HG03457 (cell line): ENCODE results near the gene CLEC7A.

ENCODE experiments used
- ATAC-seq: cut with Tn5 transposase; IDR thresholded peaks from one replicate; pipeline ENCODE4 v1.9.1; 2021; ENCODE audit warnings: moderate number of reproducible peaks; ENCODE audit not compliant: unreplicated experiment

CLEC7A gene

DNA sequence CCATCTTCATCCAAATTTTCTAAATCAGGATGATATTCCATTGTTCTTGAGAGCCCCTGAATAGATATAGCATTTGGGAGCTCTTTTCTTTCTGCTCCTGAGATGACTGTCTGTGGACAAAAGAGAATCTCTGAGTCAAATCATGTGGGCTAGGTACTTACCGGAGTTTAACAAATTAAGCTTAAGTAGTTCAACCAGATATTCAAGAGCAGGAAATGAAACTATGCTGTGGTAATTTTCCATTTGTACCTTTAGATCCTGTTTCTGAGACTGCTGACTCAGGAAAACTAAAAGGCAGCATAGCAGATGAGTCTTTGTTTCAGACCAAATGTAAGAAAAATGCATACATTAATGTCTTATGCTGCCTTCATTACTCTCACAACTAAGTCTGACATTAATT is at the start of gene CLEC7A:
CLEC7A (minus strand) TSS at position 158 of the 400 bp plus-strand sequence; CDS start at position 41, 117 bp downstream.
- peak; percentile 72 for ATAC-seq

DNA sequence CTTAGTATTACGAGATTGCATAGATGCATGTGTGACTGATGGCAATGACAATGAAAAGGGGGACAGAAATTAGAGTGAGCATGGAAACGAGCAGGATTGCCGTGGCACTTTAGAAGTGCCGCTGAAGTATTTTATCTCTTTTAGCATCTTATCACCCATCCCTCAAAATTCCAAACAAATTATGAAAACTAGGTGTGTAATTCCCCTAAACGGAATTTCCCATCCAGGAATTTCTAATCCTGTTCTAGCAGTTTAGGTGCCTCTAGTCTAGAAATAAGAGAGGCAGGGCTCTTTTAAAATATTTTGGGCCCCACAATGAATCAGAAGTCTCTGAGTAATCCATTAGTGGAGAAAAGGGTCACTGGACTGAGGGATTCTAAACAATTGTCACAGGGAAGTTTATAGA is 49.8 kb upstream of the CLEC7A start:
- ATAC-seq: no peak

DNA sequence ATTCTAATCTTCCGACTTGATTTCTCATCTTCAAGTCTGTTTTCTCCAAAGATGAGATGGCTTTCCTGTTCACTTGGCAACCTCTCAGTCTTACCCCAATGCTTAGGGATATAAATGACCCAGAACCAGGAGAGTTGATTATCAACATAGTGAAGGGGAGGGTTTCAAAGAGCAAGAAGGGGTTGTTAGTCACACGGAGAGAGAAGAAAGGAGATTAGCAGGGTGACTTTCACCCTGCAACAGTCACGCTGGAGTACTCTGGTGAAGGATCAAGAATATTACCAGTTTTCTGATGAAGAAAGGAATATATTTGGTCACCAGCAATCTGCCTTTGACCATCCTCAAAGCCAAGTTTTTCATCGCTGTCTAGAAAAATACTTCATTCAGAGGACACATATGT is 48.8 kb upstream of the CLEC7A start, which contains the start of gene TMEM52B:
TMEM52B (plus strand) TSS at position 212 of the 400 bp plus-strand sequence. CDS start 543 bp downstream, outside the sequence.
- ATAC-seq: no peak

DNA sequence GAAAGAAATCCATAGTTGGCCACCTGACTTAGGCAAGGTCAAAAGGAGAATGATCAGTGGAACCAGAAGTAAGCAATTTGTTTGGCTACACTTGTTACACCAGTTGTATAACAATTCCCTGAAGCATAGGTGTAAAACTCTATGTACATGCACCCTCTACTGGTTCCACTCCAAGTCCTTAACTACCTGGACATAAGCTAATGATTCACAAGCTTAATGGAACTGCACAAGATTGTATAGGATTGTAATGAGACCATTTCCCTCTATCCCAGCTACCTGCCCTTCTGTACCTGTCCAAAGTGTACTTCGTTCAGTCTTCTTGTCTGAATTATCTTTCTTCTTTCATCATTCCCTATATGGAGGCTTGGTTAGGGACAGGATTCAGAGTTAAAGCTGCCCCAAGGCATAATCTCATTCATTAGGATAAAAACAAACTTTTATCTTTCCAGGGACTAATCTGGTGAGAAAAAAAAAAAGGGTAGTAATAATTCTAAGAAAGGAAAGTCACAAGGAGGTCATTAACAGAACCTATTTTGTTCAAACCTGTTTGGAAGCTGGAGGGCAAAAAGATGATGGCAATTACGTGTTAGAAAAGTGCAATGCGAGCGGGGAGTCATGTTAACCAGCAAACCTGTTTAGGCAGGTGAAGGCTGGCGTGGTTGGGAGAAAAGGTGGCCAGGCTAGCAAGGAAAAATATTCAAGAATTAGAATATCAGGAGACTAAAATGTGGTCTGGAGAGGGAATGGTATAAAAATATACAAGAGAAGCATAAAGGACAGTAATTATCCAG is 46.0 kb upstream of the CLEC7A start:
- ATAC-seq: no peak

DNA sequence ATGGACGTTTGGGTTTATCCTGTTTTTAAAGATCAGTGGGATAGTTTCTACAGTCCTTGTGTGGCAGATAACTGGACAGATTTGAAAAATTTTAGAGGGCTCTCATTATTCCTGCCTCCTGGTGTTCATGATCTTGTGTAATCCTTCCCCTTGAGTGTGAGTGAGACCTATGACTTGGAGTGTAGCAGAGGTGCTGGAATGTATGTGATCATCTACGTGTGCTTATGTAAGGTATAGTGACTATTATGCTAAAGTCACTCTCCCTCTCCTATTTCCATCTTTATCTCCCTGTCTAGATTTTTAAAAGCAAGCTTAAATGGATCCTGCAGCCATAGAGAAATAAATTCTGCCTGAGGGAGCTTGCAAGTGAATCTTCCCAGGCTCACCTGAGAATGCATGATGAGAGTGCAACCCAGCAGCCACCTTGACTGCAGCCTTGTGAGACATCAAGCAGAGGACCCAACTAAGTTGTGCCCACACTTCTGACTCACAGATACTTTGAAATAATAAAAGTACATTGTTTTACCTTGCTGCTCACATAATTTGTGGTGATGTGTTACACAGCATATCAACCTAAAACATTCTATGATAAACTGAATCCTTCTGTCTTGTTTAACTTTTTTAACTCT is 45.1 kb upstream of the CLEC7A start:
- ATAC-seq: no peak

DNA sequence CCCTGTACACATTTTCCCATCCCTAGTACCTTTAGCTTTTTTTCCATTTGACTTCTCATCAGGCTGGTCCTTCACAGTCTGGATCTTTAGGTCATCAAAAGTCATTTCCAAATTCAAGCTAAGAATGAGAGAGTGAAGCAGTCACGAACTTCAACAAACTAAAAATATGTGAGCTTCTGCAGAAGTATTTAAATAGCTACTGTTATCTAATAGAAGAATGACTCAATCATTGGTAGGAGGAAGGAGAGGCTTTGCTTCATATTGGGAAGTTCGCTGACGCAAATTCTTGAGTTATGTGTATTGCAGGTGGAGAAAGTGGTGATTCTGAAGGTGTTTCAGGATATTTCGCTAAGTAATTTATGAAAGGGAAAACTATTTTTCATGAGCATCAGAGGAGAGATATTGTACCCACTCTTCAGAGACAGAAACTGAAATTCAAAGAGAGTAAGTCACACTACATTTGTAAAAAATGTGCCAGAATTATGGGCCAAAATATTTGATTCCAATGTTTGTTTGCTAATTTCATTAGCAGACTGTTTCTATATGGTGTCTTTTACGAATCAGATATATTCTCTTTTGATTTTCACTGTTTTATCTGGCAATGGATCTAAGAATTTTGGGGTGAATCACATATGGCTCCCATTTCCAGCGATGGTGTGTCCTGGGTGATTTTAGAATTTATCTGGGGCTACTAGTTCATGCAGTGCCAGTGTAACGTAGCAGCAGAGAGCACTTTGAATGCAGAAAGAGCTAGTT is 42.2 kb upstream of the CLEC7A start, which contains the start of gene OLR1:
OLR1 (minus strand) TSS at position 160 of the 756 bp plus-strand sequence; CDS start at position 105, 55 bp downstream.
- no peak for ATAC-seq

DNA sequence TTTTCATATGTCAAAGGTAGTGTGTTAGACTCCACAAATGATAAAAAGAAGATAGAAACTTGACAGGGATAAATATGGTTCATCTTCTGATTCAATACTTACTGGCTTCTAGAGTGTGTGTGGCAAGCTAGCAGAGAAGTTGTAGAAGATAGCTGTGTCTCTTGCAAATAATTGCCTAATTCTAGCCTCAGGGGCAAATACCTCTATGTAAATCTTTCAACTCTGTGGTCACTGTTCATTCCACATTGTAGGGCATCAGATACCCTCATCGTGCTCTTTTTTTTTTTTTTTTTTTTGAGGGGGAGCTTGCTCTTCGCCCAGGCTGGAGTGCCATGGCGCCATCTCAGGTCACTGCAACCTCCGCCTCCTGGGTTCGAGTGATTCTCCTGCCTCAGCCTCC is 40.2 kb upstream of the CLEC7A start:
- ATAC-seq: no peak

DNA sequence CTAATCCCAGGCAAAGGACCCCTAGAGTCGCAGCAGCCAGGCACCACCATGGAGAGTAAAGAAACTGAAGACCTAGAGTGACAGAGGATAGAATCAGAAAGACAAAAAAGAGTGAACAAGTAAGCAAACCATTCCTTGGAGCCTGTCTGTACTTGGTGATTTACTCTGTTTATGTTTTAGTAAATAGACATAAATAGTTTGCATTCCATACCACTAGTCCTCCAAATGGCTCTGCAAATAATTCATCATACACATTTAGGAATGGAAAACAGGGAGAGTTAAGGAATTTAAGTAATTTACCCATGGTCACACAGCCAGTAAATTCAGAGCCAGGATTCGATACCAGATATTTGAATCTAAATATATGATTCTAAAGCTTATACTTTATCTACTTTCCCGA is 39.1 kb upstream of the CLEC7A start:
- ATAC-seq: no peak

DNA sequence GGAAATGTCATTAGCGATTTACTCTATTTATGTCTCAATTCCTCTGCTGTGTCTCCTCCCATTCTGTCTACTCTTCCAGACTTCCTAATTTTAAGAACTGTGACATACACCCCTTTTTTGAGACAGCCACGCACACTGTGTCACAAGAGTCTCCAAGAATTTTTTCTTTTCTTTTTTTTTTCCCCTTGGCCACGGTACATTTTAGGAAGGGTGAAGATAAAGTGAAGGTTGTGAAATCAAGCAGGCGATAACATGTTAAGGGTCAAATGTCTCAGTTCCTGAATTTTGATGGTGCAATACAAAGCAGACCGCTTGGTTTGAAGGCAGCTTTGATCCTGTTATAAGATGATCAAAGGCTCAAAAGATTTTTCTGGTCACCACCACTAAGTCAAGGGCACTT is 37.6 kb upstream of the CLEC7A start:
- ATAC-seq: no peak

DNA sequence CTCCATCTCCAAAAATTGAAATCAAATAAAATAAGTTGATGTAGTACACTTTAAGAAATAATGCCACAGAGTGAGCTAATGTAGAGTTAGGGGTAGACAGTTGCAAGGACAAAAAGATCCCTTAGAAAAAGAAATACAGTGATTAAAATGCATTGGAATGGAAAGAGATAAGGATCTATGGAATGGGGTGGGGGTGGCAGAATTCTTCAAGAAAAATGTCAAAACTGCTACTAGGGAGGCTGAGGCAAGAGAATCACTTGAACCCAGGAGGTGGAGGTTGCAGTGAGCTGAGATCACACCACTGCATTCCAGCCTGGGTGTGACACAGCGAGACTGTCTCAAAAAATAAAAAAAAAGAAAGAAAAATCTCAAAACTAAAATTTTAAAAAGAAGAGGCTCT is 35.4 kb upstream of the CLEC7A start:
- no peak for ATAC-seq

DNA sequence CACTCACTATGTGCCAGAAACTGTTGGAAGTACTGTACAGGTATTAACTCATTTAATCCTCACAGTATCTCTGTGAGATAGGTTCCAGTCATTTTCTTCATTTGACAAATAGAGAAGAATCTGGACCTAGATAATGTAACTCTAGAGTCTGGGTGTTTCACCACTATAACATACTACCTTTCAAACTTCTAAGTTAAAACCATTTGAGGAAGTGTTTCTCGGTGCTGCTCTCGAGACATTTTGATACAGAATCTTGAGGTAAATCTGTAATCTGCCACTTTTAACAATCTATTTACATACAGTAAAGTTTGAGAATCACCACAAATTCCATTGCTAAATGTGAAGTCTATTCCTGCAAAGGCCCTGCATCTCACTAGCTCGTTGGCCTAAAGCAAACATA is 33.1 kb upstream of the CLEC7A start:
- ATAC-seq: no peak

DNA sequence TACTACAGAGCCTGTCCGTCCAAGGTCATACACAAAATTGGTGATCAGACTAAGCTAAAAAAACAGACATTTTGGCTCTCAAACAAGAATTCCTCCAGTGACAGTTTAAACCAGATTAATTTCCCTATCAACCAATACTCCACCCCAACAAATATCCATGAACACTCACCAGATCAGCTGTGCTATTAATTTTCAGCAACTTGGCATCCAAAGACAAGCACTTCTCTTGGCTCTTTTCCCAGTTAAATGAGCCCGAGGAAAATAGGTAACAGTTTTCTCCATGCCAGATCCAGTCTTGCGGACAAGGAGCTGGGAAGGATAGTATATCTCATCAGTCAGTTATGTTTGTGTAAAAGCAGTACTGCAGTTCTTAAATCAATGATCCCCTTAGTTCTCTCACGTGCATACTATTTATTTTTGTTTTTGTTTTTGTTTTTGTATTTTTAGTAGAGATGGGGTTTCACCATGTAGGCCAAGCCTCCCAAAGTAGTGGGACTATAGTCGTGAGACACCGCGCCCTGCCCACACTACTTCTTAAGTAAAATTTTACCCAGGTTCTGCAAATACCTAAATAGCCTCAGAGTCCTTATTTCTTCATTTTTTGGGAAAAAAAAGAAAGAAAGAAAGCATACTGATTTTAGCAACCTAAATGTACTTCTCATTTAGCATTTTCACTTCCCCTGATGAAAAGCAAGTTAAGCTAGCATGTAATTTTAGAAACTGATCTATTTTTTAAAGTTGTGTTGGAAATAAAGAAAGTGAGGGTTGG is 30.8 kb upstream of the CLEC7A start:
- ATAC-seq: no peak

DNA sequence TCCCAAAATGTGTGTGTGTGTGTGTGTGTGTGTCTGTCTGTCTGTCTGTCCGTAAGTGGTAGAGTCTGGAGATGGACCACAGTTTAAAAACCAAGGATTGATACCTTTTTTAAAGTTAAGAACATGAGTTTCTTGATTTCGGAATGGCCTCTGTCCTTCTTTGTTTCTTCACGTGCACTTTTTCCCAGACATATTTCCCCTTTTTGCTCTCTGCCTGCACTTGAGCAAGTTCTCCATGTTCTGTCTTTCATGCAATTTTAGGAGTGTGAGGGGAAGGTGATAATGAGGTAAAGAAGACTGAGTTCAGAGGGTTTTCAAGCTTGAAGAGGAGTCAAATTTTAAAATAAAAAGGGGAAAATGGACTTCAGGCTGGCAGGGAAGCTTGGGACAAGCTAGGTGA is 29.3 kb upstream of the CLEC7A start:
- no peak for ATAC-seq

DNA sequence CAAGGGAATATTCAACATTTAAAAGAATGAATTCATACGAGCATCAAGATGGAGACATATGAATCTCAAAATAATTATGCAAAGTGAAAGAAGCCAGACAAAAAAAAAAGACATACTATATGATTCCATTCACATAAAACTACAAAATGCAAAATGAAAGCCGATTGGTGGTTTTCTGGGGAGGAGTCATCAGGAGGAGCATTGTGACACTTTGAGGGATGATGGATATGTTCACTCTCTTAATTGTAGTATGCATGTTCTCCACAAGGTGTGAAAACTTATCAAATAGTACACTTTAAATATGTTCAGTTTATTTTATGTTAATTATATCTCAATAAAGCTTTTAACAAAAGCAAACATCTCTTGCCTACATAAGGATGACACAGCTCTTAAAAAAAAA is 28.4 kb upstream of the CLEC7A start:
- ATAC-seq: no peak

DNA sequence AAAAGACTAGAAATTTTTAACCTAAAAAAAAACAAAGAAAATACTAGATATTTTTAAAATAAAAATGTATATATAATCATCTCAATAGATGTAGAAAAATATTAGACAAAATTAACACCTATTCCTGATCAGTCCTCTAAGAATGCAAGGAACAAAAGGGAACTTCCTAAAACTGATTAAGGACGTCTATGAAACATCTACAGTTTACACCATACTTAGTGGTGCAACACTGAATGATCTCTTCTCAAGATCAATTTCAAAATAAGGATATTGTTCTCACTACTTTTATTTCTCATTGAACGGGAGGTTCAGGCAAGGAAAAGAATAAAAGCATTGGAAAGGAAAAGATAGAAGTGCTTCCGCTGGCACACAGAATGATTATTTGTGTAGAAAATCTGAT is 26.0 kb upstream of the CLEC7A start:
- ATAC-seq: no peak

DNA sequence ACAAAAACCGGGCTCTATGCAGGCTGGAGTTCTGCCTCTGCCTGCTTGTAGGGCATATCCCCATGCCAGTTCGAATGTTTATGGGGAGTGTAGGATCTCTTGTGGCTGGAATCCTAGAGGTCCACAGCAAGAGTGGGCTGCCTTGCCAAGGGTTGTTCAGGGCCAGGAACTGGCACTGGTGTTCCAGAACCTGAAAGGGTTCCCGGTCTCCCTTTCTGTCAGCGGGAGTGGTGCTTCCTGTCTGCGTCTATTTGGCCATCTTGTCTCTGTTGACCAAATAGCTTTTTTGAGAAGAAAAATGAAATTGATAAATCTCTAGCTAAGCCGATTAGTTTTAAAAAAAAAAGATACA is 24.1 kb upstream of the CLEC7A start:
- no peak for ATAC-seq

DNA sequence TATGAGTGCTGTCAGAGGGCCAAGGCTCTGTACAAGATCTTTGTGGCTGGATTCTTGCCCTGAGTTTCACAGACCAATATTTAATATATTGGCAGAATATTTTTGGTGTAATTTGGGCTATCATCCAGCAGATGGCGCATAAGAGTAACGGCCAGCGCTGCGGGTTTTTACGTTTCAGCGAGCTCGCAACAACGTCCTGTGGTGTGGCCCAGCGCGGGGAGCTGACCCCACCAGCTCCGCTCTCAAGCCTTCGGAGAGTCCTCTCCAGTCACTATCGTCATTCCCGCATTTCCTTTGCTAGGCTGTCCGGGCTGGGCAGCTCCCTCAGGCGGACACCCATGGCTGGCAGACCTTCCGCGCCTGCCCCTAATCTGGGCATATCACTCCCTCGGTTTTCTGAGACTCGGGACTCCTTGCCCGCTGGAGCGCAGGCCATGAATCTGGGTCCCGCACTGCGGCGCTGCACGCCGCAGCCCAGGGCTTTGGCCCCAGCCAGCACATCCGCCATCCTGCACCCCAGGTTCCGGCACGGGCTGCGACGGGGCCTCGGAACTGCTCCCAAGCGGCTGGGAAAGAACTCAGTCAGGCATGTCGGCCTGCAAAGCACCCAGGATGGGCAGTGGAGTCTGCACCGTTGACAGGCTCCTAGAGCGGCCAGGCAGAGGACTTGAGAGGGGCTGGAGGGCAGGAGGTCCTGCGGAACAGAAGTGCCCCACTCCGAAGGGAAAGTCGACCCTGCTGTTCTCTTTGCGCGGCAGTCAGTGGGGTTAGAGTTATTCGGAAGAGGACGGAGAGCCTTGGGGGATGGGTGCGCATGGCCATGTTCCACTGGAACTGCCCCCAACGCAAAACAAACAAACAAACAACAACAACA is 23.5 kb upstream of the CLEC7A start:
- no peak for ATAC-seq

DNA sequence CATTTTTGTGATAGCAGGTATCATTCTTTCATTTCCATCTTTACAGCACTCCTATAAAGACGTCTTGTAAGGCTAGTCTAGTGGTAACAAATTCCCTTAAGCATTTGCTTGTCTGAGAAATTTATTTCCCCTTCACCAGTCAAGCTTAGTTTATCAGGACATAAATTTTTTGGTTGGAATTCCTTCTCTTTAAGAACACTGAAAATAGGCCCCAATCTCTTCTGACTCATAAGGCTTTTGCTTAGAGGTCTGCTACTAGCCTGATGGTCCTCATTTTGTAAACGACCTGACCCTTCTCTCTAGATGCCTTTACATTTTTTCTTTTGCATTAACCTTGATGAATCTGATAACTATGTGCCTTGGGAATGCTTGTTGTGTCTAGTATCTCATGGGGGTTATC is 21.6 kb upstream of the CLEC7A start:
- ATAC-seq: no peak

DNA sequence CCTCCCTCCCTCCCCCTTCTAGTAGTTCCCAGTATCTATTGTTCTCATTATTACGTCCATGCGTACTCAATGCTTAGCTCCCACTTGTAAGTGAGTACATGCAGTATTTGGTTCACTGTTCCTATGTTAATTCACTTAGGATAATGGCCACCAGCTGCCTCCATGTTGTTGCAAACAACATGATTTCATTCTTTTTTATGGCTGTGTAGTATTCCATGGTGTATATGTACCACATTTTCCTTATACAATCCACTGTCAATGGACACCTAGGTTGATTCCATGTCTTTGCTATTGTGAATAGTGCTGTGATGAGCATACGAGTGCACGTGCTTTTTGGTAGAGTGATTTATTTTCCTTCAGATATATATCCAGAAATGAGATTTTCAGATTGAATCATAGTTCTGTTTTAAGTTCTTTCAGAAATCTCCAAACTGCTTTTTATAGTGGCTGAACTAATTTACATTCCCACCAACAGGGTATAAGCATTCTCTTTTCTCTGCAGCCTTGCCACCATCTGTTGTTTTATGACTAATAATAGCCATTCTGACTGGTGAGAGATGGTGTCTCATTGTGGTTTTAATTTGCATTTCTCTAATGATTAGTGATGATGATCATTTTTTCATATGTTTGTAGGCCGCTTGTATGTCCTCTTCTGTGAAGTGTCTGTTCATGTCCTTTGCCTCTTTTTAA is 17.9 kb upstream of the CLEC7A start:
- peak; percentile 65 for ATAC-seq
